ENCODE data around the gene ZSWIM6.

The ZSWIM6 gene

GRCh38 chr5:61350535-61350934 is 18.5 kb downstream of the ZSWIM6 start:
- no peak for TF ChIP-seq CTCF (IDR thresholded peaks at IDR 0.05; ENCODE audit: insufficient read depth, low read length, poor library complexity, severe bottlenecking)
- DNase-seq (ENCODE audit: extremely low read depth, insufficient read length): no peak

GRCh38 chr5:61351733-61352132 is 19.7 kb downstream of the ZSWIM6 start:
- H3K36me3 ChIP-seq (ENCODE audit: control insufficient read depth, insufficient read depth, low read length): no peaks in the 10 kb centered on the region
- H3K27me3 ChIP-seq (replicated peaks; ENCODE audit: control insufficient read depth, insufficient read depth, low read length): no peaks in the 10 kb centered on the region; the same call in 1 of the 2 replicates
- no peak for DNase-seq (ENCODE audit: extremely low read depth, insufficient read length)
- TF ChIP-seq CTCF (IDR thresholded peaks at IDR 0.05; ENCODE audit: insufficient read depth, low read length, poor library complexity, severe bottlenecking): no peak
- H3K4me3 ChIP-seq (replicated peaks; ENCODE audit: low read depth, low read length): no peak overlapping the region

More at GRCh38 chr5:61350535-61350934, 18.5 kb downstream of the ZSWIM6 start:
- Histone ChIP-seq H3K27me3 (replicated peaks; ENCODE audit: control insufficient read depth, insufficient read depth, low read length) (no peaks in the 10 kb centered on the region; the same call in 1 of the 2 replicates), H3K4me3 (replicated peaks; ENCODE audit: low read depth, low read length) (no peak overlapping the region), H3K36me3 (ENCODE audit: control insufficient read depth, insufficient read depth, low read length) (no peaks in the 10 kb centered on the region)

GRCh38 chr5:61352180-61352579 is 20.1 kb downstream of the ZSWIM6 start:
- Histone ChIP-seq H3K36me3 (ENCODE audit: control insufficient read depth, insufficient read depth, low read length) (no peaks in the 10 kb centered on the region), H3K4me3 (replicated peaks; ENCODE audit: low read depth, low read length) (no peak overlapping the region), H3K27me3 (replicated peaks; ENCODE audit: control insufficient read depth, insufficient read depth, low read length) (no peaks in the 10 kb centered on the region; the same call in 1 of the 2 replicates)
- DNase-seq (ENCODE audit: extremely low read depth, insufficient read length): no peak
- no peak for TF ChIP-seq CTCF (IDR thresholded peaks at IDR 0.05; ENCODE audit: insufficient read depth, low read length, poor library complexity, severe bottlenecking)

- H3K36me3 ChIP-seq (ENCODE audit: control insufficient read depth, insufficient read depth, low read length): no peaks in the 10 kb centered on the region
- H3K4me3 ChIP-seq (replicated peaks; ENCODE audit: low read depth, low read length): no peak overlapping the region
- H3K27me3 ChIP-seq (replicated peaks; ENCODE audit: control insufficient read depth, insufficient read depth, low read length): no peaks in the 10 kb centered on the region; the same call in 1 of the 2 replicates
- DNase-seq (ENCODE audit: extremely low read depth, insufficient read length): no peak
- TF ChIP-seq CTCF (IDR thresholded peaks at IDR 0.05; ENCODE audit: insufficient read depth, low read length, poor library complexity, severe bottlenecking): no peak
Measured at GRCh38 chr5:61352612-61353156, 20.6 kb downstream of the ZSWIM6 start.

- no peaks in the 10 kb centered on the region for H3K36me3 ChIP-seq (ENCODE audit: control insufficient read depth, insufficient read depth, low read length)
- no peak for TF ChIP-seq CTCF (IDR thresholded peaks at IDR 0.05; ENCODE audit: insufficient read depth, low read length, poor library complexity, severe bottlenecking)
- H3K4me3 ChIP-seq (replicated peaks; ENCODE audit: low read depth, low read length): no peak overlapping the region
- no peak for DNase-seq (ENCODE audit: extremely low read depth, insufficient read length)
- no peaks in the 10 kb centered on the region; the same call in 1 of the 2 replicates for H3K27me3 ChIP-seq (replicated peaks; ENCODE audit: control insufficient read depth, insufficient read depth, low read length)
Measured at GRCh38 chr5:61353293-61353692, 21.2 kb downstream of the ZSWIM6 start.

GRCh38 chr5:61354199-61354598 is 22.1 kb downstream of the ZSWIM6 start:
- TF ChIP-seq CTCF (IDR thresholded peaks at IDR 0.05; ENCODE audit: insufficient read depth, low read length, poor library complexity, severe bottlenecking): no peak
- no peak for DNase-seq (ENCODE audit: extremely low read depth, insufficient read length)
- H3K27me3 ChIP-seq (replicated peaks; ENCODE audit: control insufficient read depth, insufficient read depth, low read length): no peaks in the 10 kb centered on the region; the same call in 1 of the 2 replicates
- no peak overlapping the region for H3K4me3 ChIP-seq (replicated peaks; ENCODE audit: low read depth, low read length)
- no peaks in the 10 kb centered on the region for H3K36me3 ChIP-seq (ENCODE audit: control insufficient read depth, insufficient read depth, low read length)
